CD4-positive, alpha-beta memory T cell (primary cell): ENCODE measurements around the gene FANCC. TPM values are rescaled to one million over a fixed set of nuclear protein-coding genes. Genes with fewer than 3 reads are reported as not detected.

Experiments used
- CTCF ChIA-PET: fragments of 350-600 bp; sonication (Branson Sonifier 250); formaldehyde crosslinking; loops from one replicate; lab custom pipeline; 2021; ENCODE audit warnings: inconsistent platforms; ENCODE audit not compliant: partially characterized antibody; lab: Charles Lee
- POLR2A ChIA-PET: fragments of 350-600 bp; sonication (Branson Sonifier 250); formaldehyde crosslinking; loops from one replicate; lab custom pipeline; 2021; ENCODE audit not compliant: partially characterized antibody; lab: Charles Lee
- DNase-seq, 5 donors: peaks; one replicate each; pipeline versions ENCODE4 v3.0.0 to v3.0.0-alpha.2; 2020 to 2022; ENCODE audit warnings: mixed read lengths in 1 of 5
- H3K27ac ChIP-seq: one replicate; pipeline ENCODE4 v1.7.0; 2013; ENCODE audit warnings: low read depth, low read length
- H3K27me3 ChIP-seq: 2 replicates; pipeline ENCODE4 v1.7.0; 2013; ENCODE audit warnings: mild to moderate bottlenecking, low read length, moderate library complexity; ENCODE audit not compliant: insufficient read depth
- H3K36me3 ChIP-seq: 2 replicates; pipeline ENCODE4 v1.7.0; 2013; ENCODE audit warnings: mild to moderate bottlenecking, low read length, moderate library complexity; ENCODE audit not compliant: insufficient read depth
- H3K4me1 ChIP-seq: 2 replicates; pipeline ENCODE4 v1.7.0; 2013; ENCODE audit warnings: mild to moderate bottlenecking, low read length, moderate library complexity; ENCODE audit not compliant: insufficient read depth
- H3K4me3 ChIP-seq, 2 donors: one replicate each; pipeline ENCODE4 v1.7.0; 2013; ENCODE audit warnings: low read length in 2 of 2, mild to moderate bottlenecking in 1 of 2
- H3K9me3 ChIP-seq, 2 donors: one replicate each; pipeline ENCODE4 v1.7.0; 2013; ENCODE audit warnings: low read length in 2 of 2, control low read depth in 1 of 2; ENCODE audit not compliant: control insufficient read depth in 1 of 2
- H3K27ac Mint-ChIP-seq, 7 donors: one replicate each; pipeline ENCODE4 v1.8.0; 2020 to 2021; ENCODE audit warnings: mixed read lengths in 7 of 7, mild to moderate bottlenecking in 6 of 7, inconsistent platforms in 3 of 7, moderate library complexity in 3 of 7
- H3K27me3 Mint-ChIP-seq, 2 donors: one replicate each; pipeline ENCODE4 v1.8.0; 2020 to 2021; ENCODE audit warnings: mixed read lengths in 2 of 2
- H3K36me3 Mint-ChIP-seq, 2 donors: one replicate each; pipeline ENCODE4 v1.8.0; 2020 to 2021; ENCODE audit warnings: mixed read lengths in 2 of 2, inconsistent platforms in 1 of 2, mild to moderate bottlenecking in 1 of 2
- H3K4me1 Mint-ChIP-seq, 4 donors: one replicate each; pipeline ENCODE4 v1.8.0; 2020 to 2021; ENCODE audit warnings: mixed read lengths in 4 of 4, mild to moderate bottlenecking in 1 of 4
- H3K4me3 Mint-ChIP-seq, 8 donors: one replicate each; pipeline ENCODE4 v1.8.0; 2020 to 2021; ENCODE audit warnings: mixed read lengths in 8 of 8, mild to moderate bottlenecking in 7 of 8, moderate library complexity in 6 of 8, inconsistent platforms in 3 of 8
- H3K9me3 Mint-ChIP-seq, 8 donors: one replicate each; pipeline ENCODE4 v1.8.0; 2020 to 2021; ENCODE audit warnings: mixed read lengths in 8 of 8, mild to moderate bottlenecking in 5 of 8, inconsistent platforms in 3 of 8, moderate library complexity in 1 of 8
- intact Hi-C: fragments of 100-400 bp; cut with micrococcal nuclease; formaldehyde crosslinking; loops from one replicate; pipeline ENCODE4 v1.15.1; 2023
- polyA plus RNA-seq, 2 donors: library from polyadenylated mRNA; unstranded; fragments of 300-500 nt; fragmentation: Illumina TruSeq; gene quantifications; one replicate each; pipeline ENCODE4 v1.2.3, GENCODE V29; 2021
- total RNA-seq, 2 experiments: library from RNA; stranded (reverse); gene quantifications; one replicate each; pipeline ENCODE4 v1.2.3, GENCODE V29; 2021

FANCC gene
- total and polyA plus RNA-seq, 4 experiments from 2014 or later: 0.77 to 4.9 (median 3.6) TPM

GRCh38 chr9:95167998-95168397, 149.5 kb downstream of the FANCC start:
- Histone ChIP-seq H3K9me3 (no peaks in the 10 kb centered on the region), H3K27me3 (no peaks in the 10 kb centered on the region), H3K27ac (no peak overlapping the region), H3K4me1 (no peaks in the 10 kb centered on the region), H3K36me3 (no peaks in the 10 kb centered on the region), H3K4me3 (no peak overlapping the region)
- Mint-ChIP-seq H3K36me3 (peaks cover 3 to 9% of the 10 kb centered on the region in 2 donors), H3K4me3 (peak overlapping the region in 3 of 8 donors; percentile 2 to 47 (median 16)), H3K27me3 (no peaks in the 10 kb centered on the region), H3K27ac (peak overlapping the region in 1 of 7 donors; percentile 68), H3K9me3 (peaks cover 0 to 4% (median 0%) of the 10 kb centered on the region in 8 donors), H3K4me1 (peaks cover 0 to 5% (median 3%) of the 10 kb centered on the region in 4 donors)
- CTCF ChIA-PET: interaction anchor here (0.6 to 2.2 kb wide), 18 partner anchors 10 to 499 kb away, joined by 3 to 36 read pairs (median 5); no protein-coding TSS in a partner anchor
- peak; percentile 42 to 62 (median 49) for DNase-seq
- POLR2A ChIA-PET: no interaction called here
- intact Hi-C loops: loop anchor here (1.0 to 2.0 kb wide), 2 partner anchors 487 to 499 kb away; no protein-coding TSS in a partner anchor

DNA sequence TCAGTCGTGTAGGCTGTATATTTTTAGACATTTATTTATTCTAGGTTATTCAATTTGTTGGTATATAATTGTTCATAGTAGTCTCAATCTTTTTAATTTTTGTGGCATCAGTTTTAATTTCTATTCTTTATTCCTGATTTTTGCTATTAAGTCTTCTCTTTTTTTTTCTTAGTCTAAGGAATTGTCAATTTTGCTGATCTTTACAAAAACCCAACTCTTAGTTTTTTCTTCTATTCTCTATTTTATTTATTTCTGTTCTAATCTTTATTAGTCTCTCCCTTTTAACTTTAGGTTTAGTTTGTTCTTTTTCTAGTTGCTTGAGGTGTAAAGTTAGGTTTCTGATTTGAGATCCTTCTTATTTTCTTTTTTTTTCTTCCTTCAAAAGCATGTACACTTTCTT, 152.5 kb downstream of the FANCC start:
- H3K27ac ChIP-seq: no peak overlapping the region
- H3K36me3 ChIP-seq: no peaks in the 10 kb centered on the region
- Mint-ChIP-seq H3K27me3 (no peaks in the 10 kb centered on the region), H3K27ac (no peak overlapping the region), H3K9me3 (peaks cover 0 to 4% (median 0%) of the 10 kb centered on the region in 8 donors), H3K4me3 (peak overlapping the region in 1 of 8 donors; percentile 27), H3K4me1 (peaks cover 0 to 5% (median 3%) of the 10 kb centered on the region in 4 donors), H3K36me3 (peaks cover 3 to 18% of the 10 kb centered on the region in 2 donors)
- no peak overlapping the region for H3K4me3 ChIP-seq
- no peak for DNase-seq
- ChIA-PET POLR2A (no interaction called here), CTCF (no interaction called here)
- intact Hi-C loops: no loop called here
- no peaks in the 10 kb centered on the region for H3K27me3 ChIP-seq
- H3K4me1 ChIP-seq: no peaks in the 10 kb centered on the region
- H3K9me3 ChIP-seq: no peaks in the 10 kb centered on the region

GRCh38 chr9:95157481-95158151, 159.9 kb downstream of the FANCC start:
- Histone ChIP-seq H3K36me3 (no peaks in the 10 kb centered on the region), H3K4me1 (no peaks in the 10 kb centered on the region), H3K4me3 (no peak overlapping the region), H3K27ac (no peak overlapping the region), H3K27me3 (no peaks in the 10 kb centered on the region), H3K9me3 (no peaks in the 10 kb centered on the region)
- POLR2A ChIA-PET: no interaction called here
- Mint-ChIP-seq H3K9me3 (peaks cover 0 to 2% (median 0%) of the 10 kb centered on the region in 8 donors), H3K4me3 (no peak overlapping the region), H3K27ac (no peak overlapping the region), H3K4me1 (peaks cover 0 to 4% (median 2%) of the 10 kb centered on the region in 4 donors), H3K27me3 (no peaks in the 10 kb centered on the region), H3K36me3 (peaks cover 0 to 9% of the 10 kb centered on the region in 2 donors)
- CTCF ChIA-PET: no interaction called here
- intact Hi-C loops: no loop called here
- no peak for DNase-seq

- Histone ChIP-seq H3K9me3 (no peaks in the 10 kb centered on the region), H3K27me3 (no peaks in the 10 kb centered on the region), H3K27ac (no peak overlapping the region), H3K36me3 (no peaks in the 10 kb centered on the region), H3K4me1 (no peaks in the 10 kb centered on the region), H3K4me3 (no peak overlapping the region)
- Mint-ChIP-seq H3K4me1 (peaks cover 0 to 4% (median 2%) of the 10 kb centered on the region in 4 donors), H3K9me3 (peaks cover 0 to 2% (median 0%) of the 10 kb centered on the region in 8 donors), H3K27ac (no peak overlapping the region), H3K27me3 (no peaks in the 10 kb centered on the region), H3K4me3 (no peak overlapping the region), H3K36me3 (peaks cover 0 to 4% of the 10 kb centered on the region in 2 donors)
- DNase-seq: no peak
- intact Hi-C loops: no loop called here
- ChIA-PET POLR2A (no interaction called here), CTCF (interaction anchor here (1.4 kb wide), 1 partner anchor 486 kb away, joined by 4 read pairs; no protein-coding TSS in a partner anchor)
Observed at GRCh38 chr9:95156074-95156473, 161.4 kb downstream of the FANCC start.

- ChIA-PET CTCF (interaction anchor here (1.4 kb wide), 1 partner anchor 486 kb away, joined by 4 read pairs; no protein-coding TSS in a partner anchor), POLR2A (no interaction called here)
- Histone ChIP-seq H3K4me1 (no peaks in the 10 kb centered on the region), H3K27ac (no peak overlapping the region), H3K9me3 (no peaks in the 10 kb centered on the region), H3K4me3 (no peak overlapping the region), H3K36me3 (no peaks in the 10 kb centered on the region), H3K27me3 (no peaks in the 10 kb centered on the region)
- Mint-ChIP-seq H3K27ac (no peak overlapping the region), H3K9me3 (peaks cover 0 to 2% (median 0%) of the 10 kb centered on the region in 8 donors), H3K4me1 (peaks cover 0 to 4% (median 2%) of the 10 kb centered on the region in 4 donors), H3K27me3 (no peaks in the 10 kb centered on the region), H3K36me3 (no peaks in the 10 kb centered on the region), H3K4me3 (no peak overlapping the region)
- intact Hi-C loops: no loop called here
- DNase-seq: no peak
Observed at GRCh38 chr9:95155220-95155619, 162.3 kb downstream of the FANCC start.

DNA sequence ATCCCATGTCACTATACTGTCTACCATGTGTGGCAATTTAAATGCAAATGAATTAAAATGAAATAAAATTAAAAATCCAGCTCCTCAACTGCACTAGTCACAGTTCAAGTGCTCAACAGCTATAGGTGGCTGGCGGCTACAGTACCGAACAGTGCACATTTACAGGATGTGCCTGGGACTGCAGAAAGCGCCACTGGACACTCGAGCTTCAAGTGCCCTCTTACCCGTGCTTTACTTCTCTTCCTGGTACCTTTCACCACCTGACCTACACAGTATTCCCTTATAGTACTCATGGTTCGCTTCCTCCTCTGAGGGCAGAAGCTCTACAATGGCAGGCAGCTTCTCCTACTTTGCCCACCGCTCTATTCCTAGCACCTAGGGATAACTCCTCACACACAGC, 166.6 kb downstream of the FANCC start:
- peaks cover 0 to 4% (median 2%) of the 10 kb centered on the region in 4 donors for H3K4me1 Mint-ChIP-seq
- H3K27me3 ChIP-seq: no peaks in the 10 kb centered on the region
- intact Hi-C loops: no loop called here
- ChIA-PET POLR2A (no interaction called here), CTCF (interaction anchor here (1.1 kb wide), 1 partner anchor 23 kb away, joined by 3 read pairs; no protein-coding TSS in a partner anchor)
- H3K27ac ChIP-seq: no peak overlapping the region
- H3K4me3 Mint-ChIP-seq: no peak overlapping the region
- H3K36me3 ChIP-seq: no peaks in the 10 kb centered on the region
- H3K27ac Mint-ChIP-seq: peak overlapping the region in 1 of 7 donors; percentile 21
- no peak for DNase-seq
- no peaks in the 10 kb centered on the region for H3K9me3 ChIP-seq
- no peaks in the 10 kb centered on the region for H3K4me1 ChIP-seq
- no peak overlapping the region for H3K4me3 ChIP-seq
- H3K36me3 Mint-ChIP-seq: no peaks in the 10 kb centered on the region
- no peaks in the 10 kb centered on the region for H3K27me3 Mint-ChIP-seq
- H3K9me3 Mint-ChIP-seq: no peaks in the 10 kb centered on the region

DNA sequence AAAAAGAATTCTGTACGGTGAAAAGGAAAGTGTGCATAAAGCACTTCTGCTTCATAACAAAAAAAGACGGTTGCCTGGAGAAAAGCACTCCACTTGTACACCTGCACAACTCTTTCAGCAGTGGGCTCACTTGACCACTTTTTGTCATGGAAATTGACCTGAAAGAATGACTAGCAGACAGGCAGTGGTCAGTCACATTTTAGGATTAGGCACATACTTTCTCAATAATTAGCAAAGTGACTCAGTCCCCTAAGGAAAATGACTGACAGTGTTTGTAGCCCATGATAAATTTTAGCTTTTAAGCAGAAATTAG, 169.3 kb downstream of the FANCC start:
- Histone ChIP-seq H3K27me3 (no peaks in the 10 kb centered on the region), H3K9me3 (no peaks in the 10 kb centered on the region), H3K27ac (no peak overlapping the region), H3K4me1 (no peaks in the 10 kb centered on the region), H3K36me3 (no peaks in the 10 kb centered on the region), H3K4me3 (no peak overlapping the region)
- CTCF ChIA-PET: interaction anchor here (0.9 to 2.2 kb wide), 3 partner anchors 16 to 21 kb away, joined by 3 to 7 read pairs (median 4); no protein-coding TSS in a partner anchor
- intact Hi-C loops: no loop called here
- Mint-ChIP-seq H3K4me1 (no peaks in the 10 kb centered on the region), H3K36me3 (peaks cover 0 to 4% of the 10 kb centered on the region in 2 donors), H3K4me3 (no peak overlapping the region), H3K27ac (no peak overlapping the region), H3K9me3 (no peaks in the 10 kb centered on the region), H3K27me3 (no peaks in the 10 kb centered on the region)
- POLR2A ChIA-PET: no interaction called here
- no peak for DNase-seq
